Activated CD4-positive, alpha-beta T cell treated with anti-CD3 and anti-CD28 coated beads for 1 hour (primary cell): ENCODE results near the gene RASSF7.

ENCODE experiments used
- DNase-seq: peaks from one replicate; pipeline ENCODE4 v3.0.0-alpha.2; 2020

The RASSF7 gene

GRCh38 chr11:532986-533585, 27.7 kb upstream of the RASSF7 start:
- DNase-seq, result no peak

- DNase-seq, result no peak
Observed at GRCh38 chr11:533586-534395, 27.0 kb upstream of the RASSF7 start.

- no peak for DNase-seq
Observed at GRCh38 chr11:534396-535209, 26.2 kb upstream of the RASSF7 start.

GRCh38 chr11:535210-535518, 25.6 kb upstream of the RASSF7 start:
- no peak for DNase-seq

- peak; percentile 95 for DNase-seq
Observed at GRCh38 chr11:535519-536454, 25.0 kb upstream of the RASSF7 start, which contains the start of gene HRAS. Gene HRAS, minus strand, starts transcription at chr11:535576.

- peak; percentile 83 for DNase-seq
Observed at GRCh38 chr11:536841-537621, 23.7 kb upstream of the RASSF7 start, which contains the start of gene LRRC56. Gene LRRC56, plus strand, starts transcription at chr11:537527. Its CDS starts 3,158 bp downstream, at chr11:540685.

GRCh38 chr11:537622-538430, 22.9 kb upstream of the RASSF7 start:
- no peak for DNase-seq

- DNase-seq, result no peak
Observed at GRCh38 chr11:538431-539051, 22.2 kb upstream of the RASSF7 start.

GRCh38 chr11:539971-540481, 20.7 kb upstream of the RASSF7 start:
- no peak for DNase-seq

- DNase-seq, result no peak
Observed at GRCh38 chr11:540583-541432, 20.0 kb upstream of the RASSF7 start.

- no peak for DNase-seq
Observed at GRCh38 chr11:541433-541885, 19.3 kb upstream of the RASSF7 start.

- DNase-seq, result no peak
Observed at GRCh38 chr11:544817-545166, 16.0 kb upstream of the RASSF7 start.

GRCh38 chr11:545171-545570, 15.6 kb upstream of the RASSF7 start:
- DNase-seq, result no peak

GRCh38 chr11:548700-549603, 11.8 kb upstream of the RASSF7 start:
- DNase-seq, result no peak

GRCh38 chr11:550021-550745, 10.6 kb upstream of the RASSF7 start:
- no peak for DNase-seq

- no peak for DNase-seq
Observed at GRCh38 chr11:550746-551085, 10.1 kb upstream of the RASSF7 start.

GRCh38 chr11:551131-551530, 9.6 kb upstream of the RASSF7 start:
- DNase-seq, result no peak
